Epithelial cell of esophagus (primary cell): Measurements from ENCODE around the gene COMMD3.

Source experiments
- DNase-seq: peaks from one replicate; pipeline ENCODE4 v3.0.0; 2010; ENCODE audit warnings: low read depth
- H3K4me3 ChIP-seq: 2 replicates; pipeline ENCODE4 v1.5.1; 2011; ENCODE audit warnings: mild to moderate bottlenecking, low read length, control low read depth
- CTCF ChIP-seq: IDR thresholded peaks from 2 replicates; pipeline ENCODE4 v1.5.1; 2011; ENCODE audit warnings: low read depth, mild to moderate bottlenecking, low read length, control low read depth, inconsistent platforms; ENCODE audit not compliant: insufficient read depth; ENCODE audit errors: missing control alignments

Gene COMMD3

GRCh38 chr10:22365644-22366434, 49.7 kb downstream of the COMMD3 start:
- no peak overlapping the region for H3K4me3 ChIP-seq
- no peak for DNase-seq
- no peak for TF ChIP-seq CTCF

- no peak for DNase-seq
- no peak overlapping the region for H3K4me3 ChIP-seq
- TF ChIP-seq CTCF: no peak
These were observed 50.2 kb downstream of the COMMD3 start for GRCh38 chr10:22366435-22366703.

- no peak overlapping the region for H3K4me3 ChIP-seq
- DNase-seq: no peak
- no peak for TF ChIP-seq CTCF
These were observed 50.6 kb downstream of the COMMD3 start for GRCh38 chr10:22366771-22367170.

- no peak overlapping the region for H3K4me3 ChIP-seq
- DNase-seq: no peak
- no peak for TF ChIP-seq CTCF
These were observed 51.3 kb downstream of the COMMD3 start for GRCh38 chr10:22367471-22367870.

GRCh38 chr10:22368402-22368801, 52.2 kb downstream of the COMMD3 start:
- no peak for TF ChIP-seq CTCF
- DNase-seq: no peak
- H3K4me3 ChIP-seq: no peak overlapping the region

- TF ChIP-seq CTCF: no peak
- H3K4me3 ChIP-seq: no peak overlapping the region
- no peak for DNase-seq
These were observed 52.8 kb downstream of the COMMD3 start for GRCh38 chr10:22368981-22369380.

GRCh38 chr10:22369434-22370072, 53.4 kb downstream of the COMMD3 start:
- TF ChIP-seq CTCF: no peak
- peak; percentile 62 for DNase-seq
- no peak overlapping the region for H3K4me3 ChIP-seq
